Glutamatergic neuron (in vitro differentiated cells): ENCODE results near the gene LMBR1. TPM values are rescaled to one million over a fixed set of nuclear protein-coding genes. Genes with fewer than 3 reads are reported as not detected.

Source experiments
- DNase-seq: peaks from one replicate; pipeline ENCODE4 v3.0.0; 2022
- H3K27ac Mint-ChIP-seq: one replicate; pipeline ENCODE4 v1.8.0; 2020; ENCODE audit warnings: mild to moderate bottlenecking, mixed read lengths, inconsistent platforms; ENCODE audit not compliant: unreplicated experiment
- H3K27me3 Mint-ChIP-seq: one replicate; pipeline ENCODE4 v1.8.0; 2020; ENCODE audit warnings: mild to moderate bottlenecking, moderate library complexity, mixed read lengths, inconsistent platforms; ENCODE audit not compliant: unreplicated experiment
- H3K36me3 Mint-ChIP-seq: one replicate; pipeline ENCODE4 v1.8.0; 2020; ENCODE audit warnings: mild to moderate bottlenecking, mixed read lengths, inconsistent platforms; ENCODE audit not compliant: unreplicated experiment
- H3K4me1 Mint-ChIP-seq: one replicate; pipeline ENCODE4 v1.8.0; 2020; ENCODE audit warnings: mild to moderate bottlenecking, low read depth, mixed read lengths, inconsistent platforms; ENCODE audit not compliant: unreplicated experiment
- H3K4me3 Mint-ChIP-seq: one replicate; pipeline ENCODE4 v1.8.0; 2020; ENCODE audit warnings: mild to moderate bottlenecking, mixed read lengths, inconsistent platforms; ENCODE audit not compliant: unreplicated experiment
- H3K9me3 Mint-ChIP-seq: one replicate; pipeline ENCODE4 v1.8.0; 2020; ENCODE audit warnings: mild to moderate bottlenecking, moderate library complexity, mixed read lengths, inconsistent platforms; ENCODE audit not compliant: unreplicated experiment
- CTCF ChIP-seq: fragments of 200-600 bp; sonication (generic); IDR thresholded peaks from one replicate; pipeline ENCODE4 v1.5.0; 2021; ENCODE audit not compliant: partially characterized antibody, unreplicated experiment
- total RNA-seq: library from RNA; stranded (reverse); fragmentation: NEBNext Ultra II Directional; extraction: Animal tissue kit (Norgen Biotek cat#: 25700); gene quantifications from one replicate; pipeline ENCODE4 v1.2.1, GENCODE V29; 2021; ENCODE audit not compliant: unreplicated experiment

LMBR1 gene
- total RNA-seq, 1 donor from 2014 or later = 41.0 TPM

- peaks cover 16% of the 10 kb centered on the region for H3K36me3 Mint-ChIP-seq
- TF ChIP-seq CTCF = no peak
- peaks cover 2% of the 10 kb centered on the region for H3K9me3 Mint-ChIP-seq
- no peak overlapping the region for H3K4me3 Mint-ChIP-seq
- H3K4me1 Mint-ChIP-seq = peaks cover 1% of the 10 kb centered on the region
- no peaks in the 10 kb centered on the region for H3K27me3 Mint-ChIP-seq
- H3K27ac Mint-ChIP-seq = no peak overlapping the region
- no peak for DNase-seq
Observed at GRCh38 chr7:156628562-156628961, 264.4 kb downstream of the LMBR1 start.

Other genes starting within 250 kb of the LMBR1 start
- 18.0 TPM for gene NOM1, start 56.5 kb upstream of the LMBR1 start, total RNA-seq
- 0.59 TPM for gene MNX1, start 117.5 kb upstream of the LMBR1 start, total RNA-seq
- 52.5 TPM for gene UBE3C, start 245.7 kb upstream of the LMBR1 start, total RNA-seq